Activated CD8-positive, alpha-beta memory T cell treated with anti-CD3 and anti-CD28 coated beads, Interleukin-2, amount 50 U/mL, for 1 hour (primary cell): ENCODE measurements around the gene REG3G.

Experiments
- DNase-seq: peaks from one replicate; pipeline ENCODE4 v3.0.0-alpha.2; 2020; ENCODE audit errors: extremely low read depth

REG3G gene

GRCh38 chr2:79025421-79025820 is at the start of gene REG3G:
Gene REG3G (plus strand): TSS chr2:79025702. CDS start chr2:79026094, 392 bp downstream.
- no peak for DNase-seq

- DNase-seq: no peak
Measured at GRCh38 chr2:78977661-78978145, 47.8 kb upstream of the REG3G start.

- DNase-seq: no peak
Measured at GRCh38 chr2:78978340-78978739, 47.2 kb upstream of the REG3G start.

- no peak for DNase-seq
Measured at GRCh38 chr2:78979380-78980151, 45.9 kb upstream of the REG3G start.

GRCh38 chr2:78980152-78980465 is 45.4 kb upstream of the REG3G start:
- no peak for DNase-seq

GRCh38 chr2:78980871-78981270 is 44.6 kb upstream of the REG3G start:
- DNase-seq: no peak

- DNase-seq: no peak
Measured at GRCh38 chr2:78982638-78983330, 42.7 kb upstream of the REG3G start.

GRCh38 chr2:78984386-78984785 is 41.1 kb upstream of the REG3G start:
- DNase-seq: no peak

- no peak for DNase-seq
Measured at GRCh38 chr2:78985558-78985957, 39.9 kb upstream of the REG3G start.

GRCh38 chr2:78989051-78989450 is 36.5 kb upstream of the REG3G start:
- no peak for DNase-seq

- DNase-seq: no peak
Measured at GRCh38 chr2:78992451-78992806, 33.1 kb upstream of the REG3G start.

- DNase-seq: no peak
Measured at GRCh38 chr2:78992807-78993517, 32.5 kb upstream of the REG3G start.

- DNase-seq: no peak
Measured at GRCh38 chr2:78993518-78994148, 31.9 kb upstream of the REG3G start.

GRCh38 chr2:78994789-78995188 is 30.7 kb upstream of the REG3G start:
- DNase-seq: no peak

- DNase-seq: no peak
Measured at GRCh38 chr2:78999406-78999805, 26.1 kb upstream of the REG3G start.

GRCh38 chr2:79000008-79000576 is 25.4 kb upstream of the REG3G start:
- DNase-seq: no peak

- DNase-seq: no peak
Measured at GRCh38 chr2:79001285-79001684, 24.2 kb upstream of the REG3G start.

- no peak for DNase-seq
Measured at GRCh38 chr2:79004680-79005079, 20.8 kb upstream of the REG3G start.

GRCh38 chr2:79005216-79005615 is 20.3 kb upstream of the REG3G start:
- DNase-seq: no peak

- no peak for DNase-seq
Measured at GRCh38 chr2:79009388-79009787, 16.1 kb upstream of the REG3G start.

- no peak for DNase-seq
Measured at GRCh38 chr2:79011496-79011895, 14.0 kb upstream of the REG3G start.

- DNase-seq: no peak
Measured at GRCh38 chr2:79013629-79014028, 11.9 kb upstream of the REG3G start.
